Mammary epithelial cell (primary cell): ENCODE data around the gene PHTF2.

ENCODE experiments used
- EZH2 ChIP-seq: IDR thresholded peaks from 2 replicates; pipeline ENCODE4 v1.6.1; 2012; ENCODE audit warnings: low read length, inconsistent platforms, borderline replicate concordance
- TF ChIP-seq, protein P1 (sequence below), 2 donors: IDR thresholded peaks in 1 of 2; conservative IDR thresholded peaks in 1 of 2; 2 replicates each; pipeline ENCODE4 v1.5.1; 2011 to 2012; ENCODE audit warnings: inconsistent platforms in 2 of 2, low read length in 2 of 2, mild to moderate bottlenecking in 2 of 2, control low read depth in 1 of 2, low read depth in 1 of 2; ENCODE audit not compliant: insufficient read depth in 1 of 2; ENCODE audit errors: extremely low read depth in 1 of 2

DNA sequence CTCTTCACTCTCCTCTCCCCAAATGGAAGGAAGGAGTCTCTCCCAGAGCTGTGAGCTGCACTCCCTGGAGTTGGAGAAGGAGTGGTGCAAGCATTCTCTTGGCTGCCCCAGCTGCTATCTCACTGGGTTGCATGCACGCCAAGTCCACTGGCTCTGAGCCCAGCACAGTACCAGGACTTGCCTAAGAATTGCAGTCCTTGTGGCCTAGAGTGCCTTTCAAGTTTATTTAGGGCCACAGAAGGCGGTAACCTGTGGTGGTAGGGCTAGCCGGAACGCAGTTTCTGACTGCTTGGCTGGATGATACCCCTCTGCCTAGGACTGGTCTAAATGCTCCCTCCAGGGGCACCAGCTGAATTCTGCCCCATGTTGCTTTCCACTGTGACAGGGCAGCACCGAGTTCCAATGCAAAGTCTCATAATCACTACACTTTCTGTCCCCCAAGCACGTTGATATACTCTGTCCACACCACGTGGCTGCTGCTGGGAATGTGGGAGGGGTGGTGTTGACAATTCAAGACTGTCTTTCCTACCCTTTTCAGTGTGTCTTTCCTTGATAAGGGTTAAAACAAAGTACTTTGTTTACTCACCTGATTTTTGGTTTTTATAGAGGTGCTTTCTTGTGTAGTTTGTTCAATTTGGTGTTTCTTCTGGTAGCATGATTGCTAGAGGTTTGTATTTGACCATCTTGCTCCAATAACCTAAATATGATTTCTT, 57.0 kb downstream of the PHTF2 start:
- TF ChIP-seq, protein P1, sequence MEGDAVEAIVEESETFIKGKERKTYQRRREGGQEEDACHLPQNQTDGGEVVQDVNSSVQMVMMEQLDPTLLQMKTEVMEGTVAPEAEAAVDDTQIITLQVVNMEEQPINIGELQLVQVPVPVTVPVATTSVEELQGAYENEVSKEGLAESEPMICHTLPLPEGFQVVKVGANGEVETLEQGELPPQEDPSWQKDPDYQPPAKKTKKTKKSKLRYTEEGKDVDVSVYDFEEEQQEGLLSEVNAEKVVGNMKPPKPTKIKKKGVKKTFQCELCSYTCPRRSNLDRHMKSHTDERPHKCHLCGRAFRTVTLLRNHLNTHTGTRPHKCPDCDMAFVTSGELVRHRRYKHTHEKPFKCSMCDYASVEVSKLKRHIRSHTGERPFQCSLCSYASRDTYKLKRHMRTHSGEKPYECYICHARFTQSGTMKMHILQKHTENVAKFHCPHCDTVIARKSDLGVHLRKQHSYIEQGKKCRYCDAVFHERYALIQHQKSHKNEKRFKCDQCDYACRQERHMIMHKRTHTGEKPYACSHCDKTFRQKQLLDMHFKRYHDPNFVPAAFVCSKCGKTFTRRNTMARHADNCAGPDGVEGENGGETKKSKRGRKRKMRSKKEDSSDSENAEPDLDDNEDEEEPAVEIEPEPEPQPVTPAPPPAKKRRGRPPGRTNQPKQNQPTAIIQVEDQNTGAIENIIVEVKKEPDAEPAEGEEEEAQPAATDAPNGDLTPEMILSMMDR (conservative IDR thresholded peaks at IDR 0.05 in 1 of 2, IDR thresholded peaks at IDR 0.05 in 1 of 2; ENCODE audit: extremely low read depth in 1 of 2, insufficient read depth in 1 of 2, low read depth in 1 of 2, low read length in 2 of 2) = no peak
- no peak for TF ChIP-seq EZH2
